ENCODE measurements around the gene PTPN1. TPM values are rescaled to one million over a fixed set of nuclear protein-coding genes. Genes with fewer than 3 reads are reported as not detected.

Gene PTPN1
- polyA plus RNA-seq (2013, experiment 1 of 2): 30.8 TPM
- polyA plus RNA-seq (2013, experiment 2 of 2): 29.7 TPM

GRCh38 chr20:50509923-50510705 lies at the start of gene PTPN1:
Gene PTPN1 (plus strand): TSS chr20:50510383. CDS start chr20:50510528, 145 bp downstream.
- Histone ChIP-seq H3K79me1 (ENCODE audit: low read depth, low read length) (peaks cover 5% of the 10 kb centered on the region), H3K4me3 (ENCODE audit: low read length in 2 of 2) (peak within 1 kb of the TSS; percentile 85 to 90), H3K14ac (ENCODE audit: low read length) (no peak within 1 kb of the TSS), H2BK12ac (ENCODE audit: low read length) (no peak within 1 kb of the TSS), H3K27me3 (ENCODE audit: control insufficient read depth in 3 of 3, insufficient read depth in 3 of 3, low read depth in 1 of 3, low read length in 3 of 3) (no peaks in the 10 kb centered on the region), H3K4ac (ENCODE audit: low read length) (no peak within 1 kb of the TSS), H2AK5ac (ENCODE audit: low read depth, low read length) (peak within 1 kb of the TSS; percentile 51), H4K8ac (ENCODE audit: low read depth, low read length) (no peak within 1 kb of the TSS), H3K18ac (ENCODE audit: low read length) (peak within 1 kb of the TSS; percentile 93), H3K23ac (ENCODE audit: low read depth, low read length, poor library complexity) (peak within 1 kb of the TSS; percentile 92), H2BK15ac (ENCODE audit: low read length) (no peak within 1 kb of the TSS), H3K4me2 (ENCODE audit: insufficient read depth, low read length, poor library complexity, severe bottlenecking) (peak within 1 kb of the TSS; percentile 75), H3K9ac (ENCODE audit: low read depth, low read length, poor library complexity) (peak within 1 kb of the TSS; percentile 99), H2AFZ (ENCODE audit: low read length) (peak within 1 kb of the TSS; percentile 89), H3K9me3 (replicated peaks in 1 of 2; ENCODE audit: control insufficient read depth in 2 of 2, insufficient read depth in 1 of 2, low read depth in 1 of 2, low read length in 2 of 2) (no peaks in the 10 kb centered on the region), H3K27ac (replicated peaks; ENCODE audit: low read length) (peak within 1 kb of the TSS; percentile 72), H3K4me1 (ENCODE audit: control insufficient read depth in 2 of 2, insufficient read depth in 1 of 2, low read depth in 1 of 2, low read length in 2 of 2) (peaks cover 12 to 23% of the 10 kb centered on the region in 2 donors), H3K36me3 (replicated peaks in 1 of 2; ENCODE audit: control insufficient read depth in 2 of 2, insufficient read depth in 2 of 2, low read length in 2 of 2) (no peaks in the 10 kb centered on the region), H4K91ac (ENCODE audit: low read depth, low read length, poor library complexity) (no peak within 1 kb of the TSS), H2BK5ac (ENCODE audit: low read length) (peak within 1 kb of the TSS; percentile 69), H2BK120ac (ENCODE audit: low read depth, low read length) (no peak within 1 kb of the TSS)
- peak; percentile 99 for DNase-seq (ENCODE audit: low spot score)
- WGBS, 2 donors (ENCODE audit: extremely low coverage in 2 of 2, insufficient read length in 2 of 2, insufficient replicate concordance in 1 of 2): no CpG with 5 or more reads among the region's 64 CpGs

DNA sequence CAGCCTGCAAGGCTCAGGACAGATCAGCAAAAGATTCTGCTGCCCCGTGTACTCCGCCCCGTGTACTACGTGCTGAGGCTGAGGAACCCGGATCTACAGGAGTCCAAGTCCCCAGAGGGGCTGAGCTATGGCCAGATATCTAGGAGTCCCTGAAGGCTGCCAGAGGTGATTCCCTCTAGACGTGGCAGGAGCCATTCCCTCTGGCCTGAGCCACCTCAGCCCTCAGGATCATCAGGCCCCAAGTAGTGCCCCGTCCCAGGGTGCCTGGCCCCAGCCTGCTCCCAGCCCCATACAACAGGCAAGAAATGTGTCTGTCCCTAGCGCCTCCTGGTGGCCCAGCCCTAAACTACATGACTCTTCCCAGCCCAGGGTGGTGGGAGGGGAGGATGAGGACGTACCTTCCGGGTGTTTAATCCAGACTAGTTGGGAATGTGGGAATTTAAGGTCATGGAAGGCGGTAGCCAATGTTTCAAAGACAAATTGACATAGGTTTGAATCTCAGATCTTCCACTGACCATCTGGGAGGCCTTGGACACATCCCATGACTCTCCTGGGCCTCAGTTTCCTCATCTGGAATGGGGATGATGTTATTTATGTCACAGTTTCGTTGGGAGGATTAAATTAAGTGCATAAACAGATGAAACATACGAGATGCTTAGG lies 49.4 kb upstream of the PTPN1 start:
- no peak overlapping the region for H4K8ac ChIP-seq (ENCODE audit: low read depth, low read length)
- no peak overlapping the region for H2BK12ac ChIP-seq (ENCODE audit: low read length)
- H4K91ac ChIP-seq (ENCODE audit: low read depth, low read length, poor library complexity): no peak overlapping the region
- H2BK120ac ChIP-seq (ENCODE audit: low read depth, low read length): no peak overlapping the region
- no peak overlapping the region for H3K4ac ChIP-seq (ENCODE audit: low read length)
- no peaks in the 10 kb centered on the region for H3K79me1 ChIP-seq (ENCODE audit: low read depth, low read length)
- no peak overlapping the region for H3K14ac ChIP-seq (ENCODE audit: low read length)
- H2BK5ac ChIP-seq (ENCODE audit: low read length): no peak overlapping the region
- no peak overlapping the region for H3K23ac ChIP-seq (ENCODE audit: low read depth, low read length, poor library complexity)
- no peak overlapping the region for H3K9ac ChIP-seq (ENCODE audit: low read depth, low read length, poor library complexity)
- H3K4me2 ChIP-seq (ENCODE audit: insufficient read depth, low read length, poor library complexity, severe bottlenecking): no peak overlapping the region
- no CpG with 5 or more reads among the region's 13 CpGs for WGBS, 2 donors (ENCODE audit: extremely low coverage in 2 of 2, insufficient read length in 2 of 2, insufficient replicate concordance in 1 of 2)
- DNase-seq (ENCODE audit: low spot score): peak; percentile 80
- H3K4me3 ChIP-seq (ENCODE audit: low read length in 2 of 2): no peak overlapping the region
- H2AFZ ChIP-seq (ENCODE audit: low read length): no peak overlapping the region
- peak overlapping the region; percentile 14 for H2BK15ac ChIP-seq (ENCODE audit: low read length)
- H3K27me3 ChIP-seq (ENCODE audit: control insufficient read depth in 3 of 3, insufficient read depth in 3 of 3, low read depth in 1 of 3, low read length in 3 of 3): peaks cover 0 to 10% (median 0%) of the 10 kb centered on the region in 3 experiments
- no peak overlapping the region for H2AK5ac ChIP-seq (ENCODE audit: low read depth, low read length)
- H3K9me3 ChIP-seq (replicated peaks in 1 of 2; ENCODE audit: control insufficient read depth in 2 of 2, insufficient read depth in 1 of 2, low read depth in 1 of 2, low read length in 2 of 2): no peaks in the 10 kb centered on the region
- peaks cover 0 to 2% of the 10 kb centered on the region in 2 donors for H3K4me1 ChIP-seq (ENCODE audit: control insufficient read depth in 2 of 2, insufficient read depth in 1 of 2, low read depth in 1 of 2, low read length in 2 of 2)
- H3K27ac ChIP-seq (replicated peaks; ENCODE audit: low read length): no peak overlapping the region
- peak overlapping the region; percentile 33 for H3K18ac ChIP-seq (ENCODE audit: low read length)
- no peaks in the 10 kb centered on the region for H3K36me3 ChIP-seq (replicated peaks in 1 of 2; ENCODE audit: control insufficient read depth in 2 of 2, insufficient read depth in 2 of 2, low read length in 2 of 2)

DNA sequence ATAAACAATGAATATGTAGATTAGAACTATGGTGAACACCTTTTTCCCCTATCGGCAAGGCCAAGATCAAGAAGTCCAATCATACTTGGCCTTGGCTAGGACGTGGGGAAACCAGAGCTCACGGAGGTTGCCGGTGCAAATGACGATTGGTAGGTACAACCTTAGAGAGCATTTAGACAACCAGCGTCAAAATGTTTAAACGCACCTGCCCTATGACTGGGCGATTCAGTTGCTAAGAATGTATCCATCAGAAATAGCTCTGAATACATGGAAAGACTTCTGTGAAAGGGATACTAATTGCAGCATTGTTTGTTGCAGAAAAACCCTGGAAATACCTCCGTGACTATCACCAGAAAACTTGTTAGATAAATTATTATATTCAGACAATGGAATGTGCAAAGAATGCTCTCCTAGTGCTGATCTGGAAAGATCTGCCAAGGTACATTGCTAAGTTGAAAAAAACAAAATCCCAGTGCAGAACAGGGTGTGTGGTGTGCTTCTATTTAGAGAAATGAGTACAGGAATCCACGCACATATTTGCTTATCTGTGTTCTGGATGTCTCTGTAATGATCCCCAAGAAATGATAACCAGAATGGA lies 48.0 kb upstream of the PTPN1 start:
- H4K91ac ChIP-seq (ENCODE audit: low read depth, low read length, poor library complexity): no peak overlapping the region
- H3K9ac ChIP-seq (ENCODE audit: low read depth, low read length, poor library complexity): no peak overlapping the region
- no peak overlapping the region for H4K8ac ChIP-seq (ENCODE audit: low read depth, low read length)
- no peak overlapping the region for H2BK120ac ChIP-seq (ENCODE audit: low read depth, low read length)
- H2BK15ac ChIP-seq (ENCODE audit: low read length): no peak overlapping the region
- H2BK5ac ChIP-seq (ENCODE audit: low read length): no peak overlapping the region
- no peak overlapping the region for H3K4me3 ChIP-seq (ENCODE audit: low read length in 2 of 2)
- no peak overlapping the region for H2AFZ ChIP-seq (ENCODE audit: low read length)
- H2BK12ac ChIP-seq (ENCODE audit: low read length): no peak overlapping the region
- DNase-seq (ENCODE audit: low spot score): no peak
- H3K23ac ChIP-seq (ENCODE audit: low read depth, low read length, poor library complexity): no peak overlapping the region
- no peak overlapping the region for H2AK5ac ChIP-seq (ENCODE audit: low read depth, low read length)
- no peak overlapping the region for H3K27ac ChIP-seq (replicated peaks; ENCODE audit: low read length)
- peaks cover 0 to 7% (median 0%) of the 10 kb centered on the region in 3 experiments for H3K27me3 ChIP-seq (ENCODE audit: control insufficient read depth in 3 of 3, insufficient read depth in 3 of 3, low read depth in 1 of 3, low read length in 3 of 3)
- no peak overlapping the region for H3K4me2 ChIP-seq (ENCODE audit: insufficient read depth, low read length, poor library complexity, severe bottlenecking)
- H3K9me3 ChIP-seq (replicated peaks in 1 of 2; ENCODE audit: control insufficient read depth in 2 of 2, insufficient read depth in 1 of 2, low read depth in 1 of 2, low read length in 2 of 2): no peaks in the 10 kb centered on the region
- no peak overlapping the region for H3K18ac ChIP-seq (ENCODE audit: low read length)
- no peak overlapping the region for H3K4ac ChIP-seq (ENCODE audit: low read length)
- H3K79me1 ChIP-seq (ENCODE audit: low read depth, low read length): no peaks in the 10 kb centered on the region
- WGBS, 2 donors (ENCODE audit: extremely low coverage in 2 of 2, insufficient read length in 2 of 2, insufficient replicate concordance in 1 of 2): no CpG with 5 or more reads among the region's 10 CpGs
- no peaks in the 10 kb centered on the region for H3K36me3 ChIP-seq (replicated peaks in 1 of 2; ENCODE audit: control insufficient read depth in 2 of 2, insufficient read depth in 2 of 2, low read length in 2 of 2)
- H3K14ac ChIP-seq (ENCODE audit: low read length): no peak overlapping the region
- peaks cover 0 to 2% of the 10 kb centered on the region in 2 donors for H3K4me1 ChIP-seq (ENCODE audit: control insufficient read depth in 2 of 2, insufficient read depth in 1 of 2, low read depth in 1 of 2, low read length in 2 of 2)
